Stimulated activated CD4-positive, alpha-beta T cell treated with anti-CD3 and anti-CD28 coated beads, Interleukin-4, amount 100 ng/mL, for 1 hour (primary cell): ENCODE results near the gene ATP13A2.
"Not testable (repeated sequence)": the region's sequence is repeated elsewhere in the genome, so short reads cannot be mapped to it uniquely, and the experiment has no call there.

Experiments used
- DNase-seq: peaks from one replicate; pipeline ENCODE4 v3.0.0-alpha.2; 2020

Gene ATP13A2

GRCh38 chr1:16956775-16957174 lies 55.0 kb downstream of the ATP13A2 start:
- no peak for DNase-seq

GRCh38 chr1:16955186-16955585 lies 56.5 kb downstream of the ATP13A2 start:
- no peak for DNase-seq

GRCh38 chr1:16954579-16954978 lies 57.1 kb downstream of the ATP13A2 start:
- DNase-seq: no peak

- not testable (repeated sequence) for DNase-seq
Observed at GRCh38 chr1:16952376-16952775, 59.4 kb downstream of the ATP13A2 start.

GRCh38 chr1:16949026-16949425 lies 62.7 kb downstream of the ATP13A2 start:
- not testable (repeated sequence) for DNase-seq

GRCh38 chr1:16948282-16948891 lies 63.3 kb downstream of the ATP13A2 start:
- DNase-seq: not testable (repeated sequence)

- DNase-seq: no peak
Observed at GRCh38 chr1:16946646-16947045, 65.1 kb downstream of the ATP13A2 start.

GRCh38 chr1:16946185-16946584 lies 65.5 kb downstream of the ATP13A2 start:
- not testable (repeated sequence) for DNase-seq

- not testable (repeated sequence) for DNase-seq
Observed at GRCh38 chr1:16945512-16945911, 66.2 kb downstream of the ATP13A2 start.

GRCh38 chr1:16944038-16944437 lies 67.7 kb downstream of the ATP13A2 start:
- DNase-seq: no peak

GRCh38 chr1:16939386-16940180 lies 72.1 kb downstream of the ATP13A2 start:
- DNase-seq: not testable (repeated sequence)

GRCh38 chr1:16938351-16939321 lies 73.1 kb downstream of the ATP13A2 start:
- no peak for DNase-seq

GRCh38 chr1:16936580-16936979 lies 75.1 kb downstream of the ATP13A2 start:
- not testable (repeated sequence) for DNase-seq
